Prostate gland (tissue), 2 donors: ENCODE results near the gene UBASH3B. TPM values are rescaled to one million over a fixed set of nuclear protein-coding genes. Genes with fewer than 3 reads are reported as not detected.

ENCODE experiments used
- DNase-seq: peaks from one replicate; pipeline ENCODE4 v3.0.0-alpha.2; 2019; ENCODE audit warnings: low spot score
- H3K27ac ChIP-seq, 2 donors: fragments of 200-600 bp; sonication (generic); 2 replicates each; pipeline ENCODE4 v1.5.1; 2017 to 2019
- H3K27me3 ChIP-seq: fragments of 200-600 bp; sonication (generic); replicated peaks from 2 replicates; pipeline ENCODE4 v1.5.1; 2019; ENCODE audit not compliant: insufficient read depth
- H3K36me3 ChIP-seq, 2 donors: fragments of 200-600 bp; sonication (generic); 1 replicate in 1 of 2; 2 replicates in 1 of 2; pipeline versions ENCODE4 v1.5.1 to v1.8.1; 2017 to 2019
- H3K4me1 ChIP-seq: fragments of 200-600 bp; sonication (generic); replicated peaks from 2 replicates; pipeline ENCODE4 v1.5.1; 2019
- H3K4me3 ChIP-seq, 2 donors: fragments of 200-600 bp; sonication (generic); 2 replicates each; pipeline ENCODE4 v1.5.1; 2017 to 2019
- H3K9me3 ChIP-seq: fragments of 200-600 bp; sonication (generic); 2 replicates; pipeline ENCODE4 v1.5.1; 2017
- CTCF ChIP-seq, 4 experiments: fragments of 200-600 bp in 2 of 4; fragments of 450-650 bp in 2 of 4; sonication (generic) in 2 of 4; IDR thresholded peaks; 1 replicate in 3 of 4; 2 replicates in 1 of 4; pipeline ENCODE4 v1.5.1; 2016 to 2019; ENCODE audit warnings: antibody characterized with exemption in 4 of 4, mild to moderate bottlenecking in 2 of 4, moderate library complexity in 2 of 4
- POLR2A ChIP-seq: fragments of 450-650 bp; IDR thresholded peaks from one replicate; pipeline ENCODE4 v1.6.1; 2016; ENCODE audit warnings: antibody characterized with exemption, mild to moderate bottlenecking
- POLR2AphosphoS5 ChIP-seq: sonication (generic); formaldehyde crosslinking; IDR thresholded peaks from one replicate; pipeline ENCODE4 v1.6.1; 2017; ENCODE audit warnings: antibody characterized with exemption
- WGBS: methylation state at CpG from one replicate; pipeline ENCODE4 v1.1.5; 2018; 5-methylcytosine and 5-hydroxymethylcytosine counted together
- intact Hi-C: fragments of 100-400 bp; cut with DNase I; formaldehyde crosslinking; loops from one replicate; pipeline ENCODE4 v1.14.2; 2022
- total RNA-seq, 2 donors: library from RNA; depleted of rRNA; stranded (reverse); fragments of >200 nt; gene quantifications; one replicate each; pipeline ENCODE4 v1.1.0, GENCODE V29; 2016

Gene UBASH3B
- total RNA-seq, 2 donors from 2014 or later, result 1.9 to 9.9 TPM

GRCh38 chr11:122637541-122637940, 18.0 kb upstream of the UBASH3B start:
- Histone ChIP-seq H3K9me3 (no peaks in the 10 kb centered on the region), H3K36me3 (no peaks in the 10 kb centered on the region), H3K4me3 (no peak overlapping the region), H3K27ac (no peak overlapping the region), H3K4me1 (no peaks in the 10 kb centered on the region), H3K27me3 (no peaks in the 10 kb centered on the region)
- TF ChIP-seq POLR2A (no peak), CTCF (IDR thresholded peaks at IDR 0.05) (no peak), POLR2AphosphoS5 (no peak)
- intact Hi-C loops, result no loop called here
- no peak for DNase-seq
- 77% methylated on average over 6 of the region's 6 CpGs for WGBS

DNA sequence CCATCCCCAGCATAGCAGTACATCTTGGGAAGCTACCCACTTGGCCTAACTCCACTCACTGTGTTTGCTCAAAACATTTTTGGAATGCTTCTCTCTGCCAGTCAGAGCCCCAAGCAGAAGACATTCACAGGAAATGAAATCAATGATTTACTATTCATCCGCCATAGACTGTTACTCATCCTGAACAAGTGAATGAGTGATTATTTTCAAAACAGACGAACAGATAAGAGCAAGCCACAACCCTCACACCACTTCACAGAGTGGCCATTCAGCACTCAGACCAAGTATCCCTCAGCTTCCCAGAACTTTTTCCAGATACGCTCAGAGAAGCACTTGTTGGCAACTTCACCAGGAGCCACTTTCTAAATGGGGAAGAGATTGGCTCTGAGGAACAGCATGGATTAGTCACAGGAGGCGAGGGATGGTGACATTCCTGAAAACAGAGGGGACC, 13.0 kb upstream of the UBASH3B start:
- no peaks in the 10 kb centered on the region for H3K36me3 ChIP-seq
- H3K4me1 ChIP-seq, result no peaks in the 10 kb centered on the region
- no peak overlapping the region for H3K4me3 ChIP-seq
- H3K27me3 ChIP-seq, result no peaks in the 10 kb centered on the region
- 39% methylated on average over 4 of the region's 4 CpGs for WGBS
- no peak for DNase-seq
- H3K27ac ChIP-seq, result no peak overlapping the region
- intact Hi-C loops, result no loop called here
- no peaks in the 10 kb centered on the region for H3K9me3 ChIP-seq
- TF ChIP-seq POLR2A (no peak), CTCF (IDR thresholded peaks at IDR 0.05) (no peak), POLR2AphosphoS5 (no peak)

GRCh38 chr11:122642971-122643370, 12.6 kb upstream of the UBASH3B start:
- Histone ChIP-seq H3K27me3 (no peaks in the 10 kb centered on the region), H3K4me3 (no peak overlapping the region), H3K4me1 (no peaks in the 10 kb centered on the region), H3K36me3 (no peaks in the 10 kb centered on the region), H3K9me3 (no peaks in the 10 kb centered on the region), H3K27ac (no peak overlapping the region)
- no peak for DNase-seq
- 80% methylated on average over 6 of the region's 6 CpGs for WGBS
- no peak for TF ChIP-seq CTCF (IDR thresholded peaks at IDR 0.05)
- no peak for TF ChIP-seq POLR2AphosphoS5
- no peak for TF ChIP-seq POLR2A
- intact Hi-C loops, result no loop called here

GRCh38 chr11:122645847-122646246, 9.7 kb upstream of the UBASH3B start:
- DNase-seq, result no peak
- Histone ChIP-seq H3K36me3 (no peaks in the 10 kb centered on the region), H3K4me3 (no peak overlapping the region), H3K4me1 (no peaks in the 10 kb centered on the region), H3K9me3 (no peaks in the 10 kb centered on the region), H3K27ac (no peak overlapping the region), H3K27me3 (no peaks in the 10 kb centered on the region)
- TF ChIP-seq CTCF (IDR thresholded peaks at IDR 0.05) (no peak), POLR2A (no peak), POLR2AphosphoS5 (no peak)
- WGBS, result 100% methylated on average over 5 of the region's 5 CpGs
- intact Hi-C loops, result no loop called here

DNA sequence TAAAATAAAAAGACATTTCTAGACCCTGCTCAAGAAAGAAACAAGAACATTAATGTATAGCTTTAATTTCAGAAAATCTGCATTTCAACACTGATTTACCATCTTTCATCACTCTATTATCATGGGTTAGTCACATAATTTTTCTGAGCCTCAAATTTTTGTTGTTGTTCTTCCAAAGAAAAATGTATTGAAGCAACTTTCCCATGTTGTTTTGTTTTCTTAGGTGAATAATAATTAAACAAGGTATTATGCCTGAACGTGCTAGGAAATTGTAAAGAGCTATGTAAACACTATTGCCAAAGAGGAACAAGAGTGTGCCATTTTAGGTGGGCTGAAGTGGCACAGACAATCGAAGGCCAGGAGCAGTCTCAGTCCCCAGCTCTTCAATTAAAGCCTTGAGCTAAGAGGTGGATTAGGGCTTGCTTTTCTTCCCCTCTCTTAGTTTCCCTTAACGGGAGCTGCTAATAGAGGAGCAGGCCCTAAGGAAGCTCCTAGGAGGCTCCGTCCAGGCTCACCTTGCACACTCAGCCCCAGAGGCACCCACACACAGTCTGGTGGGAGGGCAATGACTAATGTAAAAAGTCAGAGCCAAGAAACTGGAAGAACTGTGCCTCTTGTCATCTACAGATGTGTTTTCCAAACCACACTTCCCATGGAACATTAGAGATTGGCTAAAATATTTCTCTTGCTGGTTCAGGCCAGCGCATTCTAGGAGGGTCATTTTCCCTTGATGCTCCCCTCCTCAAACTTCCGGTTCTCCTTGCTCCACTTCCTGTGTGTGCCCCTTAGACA, 8.8 kb upstream of the UBASH3B start:
- Histone ChIP-seq H3K27ac (no peak overlapping the region), H3K9me3 (no peaks in the 10 kb centered on the region), H3K4me3 (no peak overlapping the region), H3K27me3 (no peaks in the 10 kb centered on the region), H3K4me1 (no peaks in the 10 kb centered on the region), H3K36me3 (no peaks in the 10 kb centered on the region)
- DNase-seq, result no peak
- no peak for TF ChIP-seq POLR2A
- TF ChIP-seq CTCF (IDR thresholded peaks at IDR 0.05), result no peak
- TF ChIP-seq POLR2AphosphoS5, result no peak
- intact Hi-C loops, result no loop called here
- 63% methylated on average over 6 of the region's 6 CpGs for WGBS
